T-helper 1 cell (primary cell): ENCODE results near the gene ZNF804A.

Source experiments
- DNase-seq, 5 donors: peaks; one replicate each; pipeline ENCODE4 v3.0.0-alpha.2; 2012 to 2020

The ZNF804A gene

GRCh38 chr2:184971546-184972068 lies 373.3 kb downstream of the ZNF804A start:
- no peak for DNase-seq
